GM18867 (cell line): ENCODE measurements around the gene TELO2.

ENCODE experiments used
- ATAC-seq: cut with Tn5 transposase; IDR thresholded peaks from one replicate; pipeline ENCODE4 v1.9.1; 2021; ENCODE audit warnings: mild to moderate bottlenecking, moderate library complexity; ENCODE audit not compliant: unreplicated experiment

Gene TELO2

DNA sequence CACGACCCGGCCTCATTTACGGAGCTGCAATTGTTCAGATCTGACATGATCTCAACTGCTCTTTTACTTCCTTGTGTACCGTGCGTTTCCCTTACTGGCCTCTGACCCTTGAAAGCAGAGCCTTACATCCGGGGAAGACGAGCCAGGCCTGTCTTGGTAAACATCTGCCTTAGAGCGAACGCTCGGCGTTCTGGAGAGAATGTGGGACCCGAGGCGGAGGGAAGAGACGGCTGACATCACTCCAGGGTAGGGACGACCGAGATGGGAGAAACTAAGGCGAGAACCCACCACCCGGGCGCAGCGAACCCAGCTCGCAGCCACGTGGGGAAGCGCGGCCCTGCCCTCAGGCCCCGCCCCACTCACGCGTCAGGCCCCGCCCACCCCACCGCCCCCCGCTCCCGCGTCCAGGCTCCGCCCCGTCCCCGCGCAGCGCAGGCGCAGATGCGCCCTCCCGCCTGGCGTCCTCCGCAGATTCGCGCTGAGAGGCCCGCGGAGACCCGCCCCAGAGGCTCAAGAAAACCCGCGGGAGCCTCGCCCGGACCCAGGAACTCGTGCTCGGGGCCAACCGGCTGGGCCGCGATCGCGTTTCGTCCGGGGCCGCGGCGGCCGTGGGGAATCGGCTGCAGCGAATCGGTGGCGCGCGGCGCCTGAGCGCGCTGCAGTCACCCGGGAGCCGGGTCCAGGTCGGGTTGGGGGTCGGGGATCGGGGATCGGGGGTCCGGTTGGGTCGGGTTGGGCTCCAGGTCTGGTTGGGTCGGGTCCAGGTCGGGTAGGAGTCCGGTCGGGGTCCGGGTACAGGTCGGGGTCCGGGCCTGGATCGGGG lies at the start of gene TELO2:
TSS of gene TELO2 (plus strand) at position 438 of the 823 bp plus-strand sequence. CDS start 922 bp downstream, outside the sequence.
- ATAC-seq, result peak; percentile 59

DNA sequence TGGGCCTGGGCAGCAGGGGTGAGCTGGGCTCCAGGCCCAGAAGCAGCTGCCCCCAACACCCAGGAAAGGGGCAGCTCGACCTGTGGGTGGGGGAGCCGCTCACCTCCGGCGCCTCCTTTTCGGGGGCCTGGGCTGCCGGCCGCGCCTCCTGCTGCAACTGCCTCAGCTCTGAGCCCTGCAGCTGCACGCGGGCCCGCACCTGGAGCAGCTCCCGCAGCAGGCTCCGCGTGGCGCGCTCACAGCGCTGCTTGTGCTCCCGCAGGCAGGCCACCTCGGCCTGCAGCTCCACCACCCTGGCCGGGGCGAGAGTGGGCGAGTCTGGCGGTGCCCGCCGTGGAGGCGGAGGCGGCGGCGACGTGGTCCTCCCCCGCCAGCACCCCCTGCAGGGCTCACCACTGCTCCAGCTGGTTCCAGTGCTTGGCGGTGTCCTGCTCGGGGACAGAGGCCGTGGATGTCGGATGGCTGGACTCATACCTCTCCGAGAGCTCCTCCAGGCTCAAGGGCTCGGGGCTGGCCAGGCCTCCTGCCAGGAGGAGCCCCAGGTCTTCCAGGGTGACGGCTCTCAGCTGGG lies 49.7 kb upstream of the TELO2 start:
- ATAC-seq, result no peak

DNA sequence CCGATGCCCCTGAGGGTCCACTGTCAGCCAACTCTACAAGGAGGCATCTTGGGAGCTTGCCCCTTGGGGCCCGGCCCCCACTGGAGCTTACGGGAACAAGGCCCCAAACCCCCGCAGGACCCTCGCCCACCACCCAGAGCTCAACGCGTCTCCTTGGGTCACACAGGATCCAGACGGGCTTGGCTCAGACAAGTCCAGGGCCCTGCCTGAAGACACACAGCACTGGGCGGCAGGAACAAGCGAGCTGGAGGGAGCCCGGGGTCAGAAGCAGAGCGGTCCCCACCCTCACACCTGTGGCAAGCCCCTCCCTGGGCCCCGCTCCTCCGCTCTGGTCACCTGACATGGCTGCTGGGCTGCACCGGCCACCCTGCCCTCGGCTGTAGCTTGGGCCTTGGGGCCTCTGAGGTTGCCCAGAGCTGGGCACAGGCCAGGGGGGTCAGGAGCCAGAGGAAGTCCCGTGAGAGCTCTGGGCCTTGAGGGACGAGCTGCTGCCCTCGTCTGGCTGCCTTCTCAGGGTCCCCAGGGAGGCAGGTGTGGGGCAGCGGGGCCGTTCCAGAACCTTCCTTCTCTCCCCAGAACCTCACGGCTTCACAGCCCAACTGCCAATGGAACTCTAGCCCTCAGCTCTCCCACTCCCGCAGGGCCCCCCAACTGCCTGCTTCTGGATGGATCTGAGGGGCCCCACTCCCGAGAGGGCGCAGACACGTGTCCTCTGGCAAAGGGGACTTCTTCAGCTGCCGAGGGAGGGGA lies 49.0 kb upstream of the TELO2 start, which contains the start of gene CCDC154:
TSS of gene CCDC154 (minus strand) at position 577 of the 750 bp plus-strand sequence. CDS start at position 343, 234 bp downstream.
- no peak for ATAC-seq

DNA sequence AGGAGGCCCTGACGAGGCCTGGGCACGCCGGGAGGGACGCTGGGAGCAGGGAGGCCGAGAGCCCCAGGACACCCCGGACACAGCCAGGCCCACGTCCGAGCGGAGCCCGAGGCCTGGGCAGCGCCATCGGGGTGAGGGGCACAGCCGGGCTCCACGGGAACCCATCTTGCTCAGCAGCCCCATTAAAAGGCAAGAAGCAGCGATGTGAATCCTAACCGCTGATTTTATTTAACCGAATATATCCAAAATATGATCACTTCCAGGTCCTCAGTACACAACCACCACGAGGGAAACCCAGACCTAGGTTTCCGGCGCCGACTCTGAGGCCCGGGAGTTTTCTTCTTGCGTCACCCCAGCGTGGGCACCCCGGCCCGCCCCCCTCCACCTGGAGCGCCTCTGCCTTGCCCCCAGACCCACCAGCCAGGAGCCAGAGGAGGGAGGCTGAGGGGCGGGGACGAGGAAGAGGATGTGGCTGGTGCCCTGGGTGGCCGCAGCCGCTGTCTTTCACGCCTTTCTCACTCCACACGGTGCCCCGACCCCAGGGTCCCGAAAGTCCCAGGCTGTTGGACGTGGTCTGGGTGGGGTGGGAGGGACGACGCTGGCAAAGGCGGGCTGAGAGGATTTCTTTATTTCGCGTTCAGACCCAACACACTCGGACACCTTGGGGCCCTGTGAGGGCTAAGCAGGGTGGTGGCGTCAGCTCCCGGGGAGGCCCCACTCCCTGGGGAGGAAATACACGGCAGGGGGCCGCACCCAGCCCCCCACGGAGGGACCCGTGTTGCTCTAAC lies 48.2 kb upstream of the TELO2 start:
- ATAC-seq, result no peak

DNA sequence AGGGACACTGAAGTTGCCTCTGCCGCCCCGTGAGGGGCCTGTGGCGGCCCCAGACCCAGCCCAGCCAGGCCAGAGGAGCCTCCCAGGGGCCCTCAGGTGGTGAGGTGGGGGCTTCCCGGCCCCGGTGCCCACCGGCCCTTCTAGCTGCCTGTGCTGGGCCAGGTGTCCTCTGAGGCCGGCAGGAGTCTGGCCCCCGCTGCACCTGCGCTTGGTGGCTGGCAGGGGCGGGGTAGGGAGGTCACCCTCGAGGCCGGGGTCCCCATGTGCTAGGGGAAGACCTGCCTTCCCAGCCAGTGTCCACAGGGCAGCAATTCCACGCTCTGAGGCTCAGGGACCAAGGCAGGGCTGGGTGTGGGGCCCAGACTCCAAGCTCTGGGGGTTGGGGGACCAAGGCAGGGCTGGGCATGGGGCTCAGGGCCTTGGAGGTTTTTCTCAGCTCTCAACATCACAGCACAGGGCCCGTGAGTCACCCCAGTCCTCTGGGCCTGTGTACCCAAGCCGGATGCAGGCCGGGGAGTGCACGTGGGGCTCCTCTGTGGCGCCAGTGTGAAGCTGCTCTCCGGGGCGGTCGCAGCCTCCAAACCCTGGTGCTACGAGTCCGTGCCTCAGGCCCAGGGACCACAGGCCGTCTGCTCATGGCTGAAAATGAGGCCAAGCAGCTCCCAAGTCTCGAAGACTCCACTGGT lies 47.5 kb upstream of the TELO2 start:
- ATAC-seq, result no peak

DNA sequence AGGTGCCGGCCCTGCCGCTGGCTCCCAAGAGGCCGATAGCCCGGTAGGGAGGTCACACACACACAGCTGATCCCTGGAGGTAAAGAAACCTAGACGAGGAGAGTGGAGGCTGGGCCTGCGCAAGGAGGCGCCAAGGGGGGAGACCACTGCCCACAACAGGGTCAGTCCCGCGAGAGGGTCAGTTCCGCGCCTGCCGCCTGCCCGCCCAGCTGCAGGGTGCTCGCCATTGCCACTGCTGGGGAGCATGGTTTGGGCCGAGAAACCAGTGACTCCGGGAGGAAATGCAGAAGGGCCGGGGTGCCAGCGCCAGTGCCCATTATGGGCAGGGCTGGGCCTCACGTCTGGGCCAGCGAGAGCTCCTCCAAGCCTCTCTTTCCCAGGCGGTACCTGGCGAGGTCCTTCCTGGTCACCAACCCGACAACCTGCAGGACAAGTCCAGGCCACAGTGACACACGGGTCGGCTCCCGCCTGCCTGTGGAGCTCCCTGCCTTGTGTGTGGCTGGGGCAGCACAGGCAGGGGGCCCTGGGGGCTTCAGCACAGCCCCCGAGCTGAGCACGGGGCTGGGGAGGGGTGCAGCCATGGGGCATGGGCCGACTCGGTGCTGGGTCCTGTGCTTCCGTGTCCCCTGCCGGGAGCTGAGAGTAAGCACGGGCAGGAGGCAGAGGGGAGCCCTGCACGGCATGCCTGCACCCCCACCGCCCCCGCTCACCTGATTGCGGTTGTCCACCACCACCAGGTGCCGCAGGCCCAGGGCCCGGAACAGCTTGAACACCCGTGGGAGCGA lies 46.7 kb upstream of the TELO2 start:
- ATAC-seq, result no peak

DNA sequence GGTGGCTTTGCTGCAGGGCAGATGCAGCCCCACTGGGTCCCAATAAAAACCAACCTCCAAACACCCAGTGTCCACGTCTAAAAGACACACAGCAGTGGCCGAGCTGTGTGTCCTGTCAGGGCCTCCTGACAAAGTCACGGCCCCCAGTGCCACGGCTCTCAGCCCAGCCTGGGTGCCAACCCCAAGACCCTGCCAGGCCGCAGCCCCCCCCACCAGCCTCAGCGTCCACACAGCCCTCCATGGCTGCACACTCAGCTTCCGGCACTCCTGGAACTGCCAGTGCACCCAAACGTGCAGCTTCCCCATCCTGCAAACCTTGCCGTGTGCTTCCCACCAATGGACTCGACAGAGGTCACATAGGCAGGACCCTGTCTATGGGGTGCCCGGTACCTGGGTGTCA lies 45.2 kb upstream of the TELO2 start:
- ATAC-seq, result no peak

DNA sequence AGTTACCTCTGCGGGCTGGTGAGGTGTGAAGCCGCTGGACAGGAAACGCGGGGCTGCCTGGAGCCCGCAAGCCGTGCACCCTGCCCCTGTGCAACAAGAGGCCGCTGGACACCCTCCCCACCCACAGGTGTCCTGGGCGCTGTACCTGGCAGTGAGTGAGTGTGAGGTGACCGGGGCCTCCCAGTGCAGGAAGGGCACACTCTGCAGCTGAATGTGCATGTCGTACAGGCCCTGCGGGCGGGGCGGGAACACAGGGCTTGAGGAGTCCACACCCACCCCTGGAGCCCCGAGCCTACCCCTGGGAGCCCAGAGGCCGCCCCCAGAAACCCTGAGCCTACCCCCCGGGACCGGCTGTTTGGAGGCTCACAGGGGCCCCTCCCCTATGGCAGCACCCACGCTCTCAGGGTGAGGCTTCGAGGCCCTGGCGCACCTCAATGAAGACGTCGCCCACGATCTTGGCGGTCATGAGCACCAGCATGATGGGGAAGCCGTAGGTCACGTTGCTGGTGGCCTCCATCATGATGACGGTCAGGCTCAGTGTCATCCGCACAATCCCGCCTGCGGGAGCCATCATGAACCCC lies 44.5 kb upstream of the TELO2 start:
- no peak for ATAC-seq

DNA sequence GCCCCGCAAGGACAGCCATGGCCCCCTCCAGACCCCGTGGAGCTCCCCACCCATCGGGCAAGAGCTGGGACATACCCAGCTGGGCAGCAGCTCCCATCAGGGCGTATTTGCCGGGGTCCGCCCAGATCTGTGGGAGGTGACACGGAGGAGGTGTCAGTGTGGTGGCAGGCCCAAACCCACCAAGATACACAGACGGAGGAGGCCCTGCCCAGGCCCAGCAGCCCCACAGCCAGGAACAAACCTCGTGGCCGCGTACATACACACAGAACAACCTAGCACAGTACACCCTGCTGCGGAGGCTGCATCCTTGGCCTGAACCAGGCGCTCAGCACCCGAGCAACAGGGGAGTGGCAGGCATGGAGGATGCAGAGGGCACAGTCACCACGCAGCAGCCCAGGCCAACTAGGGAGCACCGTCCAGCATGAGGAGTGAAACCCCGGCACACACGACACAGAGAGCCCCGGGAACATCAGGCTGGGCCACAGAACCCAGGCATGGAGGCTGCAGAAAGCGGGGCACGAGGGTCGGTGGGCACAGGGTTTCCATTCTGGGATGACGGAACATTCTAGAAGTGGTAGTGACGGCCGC lies 43.9 kb upstream of the TELO2 start:
- no peak for ATAC-seq

DNA sequence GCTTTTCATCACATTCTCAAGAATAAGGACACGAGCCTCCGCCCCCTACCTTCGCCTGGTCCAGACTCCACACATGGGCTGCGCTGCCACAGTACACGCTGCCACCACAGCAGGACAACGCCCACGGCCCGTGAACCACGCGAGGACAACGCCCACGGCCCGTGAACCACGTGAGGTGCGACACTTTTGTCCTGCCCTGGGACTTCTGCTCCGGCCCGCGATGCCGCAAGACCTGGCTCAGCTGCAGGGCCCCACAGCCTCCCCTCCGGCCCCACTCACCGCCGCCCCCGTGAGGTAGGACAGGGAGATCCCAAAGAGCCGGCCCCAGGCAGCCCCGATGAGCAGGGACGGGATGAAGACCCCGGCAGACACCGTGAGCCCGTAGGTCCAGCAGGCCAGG lies 42.9 kb upstream of the TELO2 start:
- no peak for ATAC-seq

DNA sequence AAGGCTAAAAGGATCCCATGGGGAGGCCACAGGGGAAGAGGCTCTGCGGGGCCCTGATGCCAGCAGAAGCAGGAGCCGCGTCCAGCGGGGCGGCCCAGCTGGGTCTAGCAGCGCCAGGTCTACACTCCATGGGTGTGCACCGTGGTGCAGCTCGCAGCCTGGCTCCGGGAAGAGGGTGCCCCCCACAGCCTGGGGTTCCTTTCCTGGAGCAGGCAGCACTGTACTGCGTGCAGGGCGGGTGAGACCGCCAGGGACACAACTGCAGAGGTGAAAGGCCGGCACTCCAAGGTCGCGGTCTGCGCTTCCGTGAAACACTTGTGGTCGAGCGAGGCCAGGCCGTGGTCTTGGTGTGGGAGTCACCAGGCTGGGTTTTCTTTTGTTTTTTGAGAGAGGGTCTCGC lies 42.3 kb upstream of the TELO2 start:
- no peak for ATAC-seq

DNA sequence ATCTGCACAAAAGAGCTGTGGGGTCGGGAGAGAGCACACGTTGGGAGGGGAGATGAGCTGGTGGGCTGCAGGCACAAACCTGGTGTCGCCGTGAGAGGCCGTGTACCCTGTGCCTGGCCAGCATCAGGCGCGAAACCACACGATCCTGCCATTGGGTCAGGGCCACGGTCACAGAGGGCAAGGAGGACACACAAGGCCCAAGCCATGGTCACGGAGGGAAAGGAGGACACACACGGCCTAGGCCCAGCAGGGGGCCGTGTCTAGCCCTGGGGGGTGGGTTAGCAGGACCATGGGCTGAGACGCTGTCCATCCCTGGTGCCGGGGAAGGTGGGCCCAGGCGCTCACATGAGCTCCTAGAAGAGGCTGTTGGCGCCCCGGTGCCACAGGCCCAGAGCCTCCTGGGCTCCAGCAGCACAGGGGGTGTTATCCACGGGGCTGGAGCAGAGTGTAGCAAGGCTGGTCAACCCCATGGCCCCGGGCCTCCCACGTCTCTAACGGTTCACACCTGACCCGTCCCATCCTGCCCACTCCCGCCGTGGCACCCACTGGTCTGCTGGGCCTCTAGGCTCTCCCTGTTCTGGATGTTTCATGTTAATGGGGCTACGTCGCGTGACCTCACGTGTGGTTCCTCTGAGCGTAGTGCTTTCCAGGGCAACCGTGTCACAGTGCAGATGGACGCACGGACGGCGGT lies 41.3 kb upstream of the TELO2 start:
- no peak for ATAC-seq

DNA sequence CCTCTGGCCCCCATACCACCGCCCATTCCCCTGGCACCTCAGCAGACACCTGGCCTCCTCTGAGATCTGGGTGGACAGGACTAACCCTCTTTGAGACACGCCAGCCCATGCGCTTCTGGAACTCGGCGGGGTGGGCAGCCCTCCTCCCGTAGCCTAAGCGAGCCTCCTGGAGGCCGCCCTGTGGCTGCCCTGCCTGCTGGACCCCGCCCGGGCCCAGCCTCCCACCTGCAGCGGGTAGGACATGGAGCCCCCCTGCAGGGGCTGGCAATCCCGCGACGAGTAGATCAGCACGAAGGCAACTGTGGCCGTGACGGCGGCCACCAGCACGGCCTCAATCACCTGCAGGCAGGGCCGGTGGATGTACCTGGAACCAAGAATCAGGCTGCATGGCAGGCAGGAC lies 40.6 kb upstream of the TELO2 start:
- no peak for ATAC-seq

DNA sequence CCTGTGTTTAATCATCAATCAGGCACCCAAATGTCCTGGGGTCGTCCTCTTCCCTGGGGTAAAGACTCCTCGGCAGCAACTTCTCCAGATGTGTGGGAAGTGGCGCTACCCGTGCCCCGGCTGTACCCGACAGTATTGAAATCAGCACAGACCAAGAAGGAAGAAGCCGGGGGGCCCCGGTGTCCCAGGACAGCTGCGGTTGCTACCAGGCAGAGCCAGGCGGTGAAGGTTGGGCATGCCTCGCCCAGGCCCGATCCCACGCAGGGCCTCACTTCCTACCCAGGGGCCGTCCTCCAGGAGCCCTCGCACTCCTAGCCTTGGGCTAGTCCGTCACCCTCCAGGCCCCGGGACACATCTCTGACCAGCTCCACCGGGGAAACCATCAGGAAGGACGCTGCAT lies 39.8 kb upstream of the TELO2 start:
- ATAC-seq, result no peak

DNA sequence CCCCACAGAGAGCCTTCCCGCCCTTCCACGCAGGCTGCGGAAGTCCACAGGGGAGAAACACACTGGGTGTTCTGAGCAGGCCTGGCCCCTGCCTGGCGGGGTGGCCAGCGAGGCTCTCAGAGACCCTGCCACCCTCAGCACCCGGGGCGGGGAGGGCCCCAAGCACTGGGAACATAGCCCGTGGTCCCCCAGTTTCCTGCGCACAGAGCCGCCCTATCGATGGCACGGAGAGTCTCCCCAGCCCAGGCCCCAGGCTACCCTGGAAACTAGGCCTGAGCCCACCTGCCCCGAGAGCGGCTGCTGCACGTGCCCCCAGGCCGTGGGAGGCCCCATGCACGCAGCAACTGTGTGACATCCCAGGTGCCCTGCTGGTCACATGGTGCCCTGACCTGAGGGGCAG lies 38.6 kb upstream of the TELO2 start:
- ATAC-seq, result no peak

DNA sequence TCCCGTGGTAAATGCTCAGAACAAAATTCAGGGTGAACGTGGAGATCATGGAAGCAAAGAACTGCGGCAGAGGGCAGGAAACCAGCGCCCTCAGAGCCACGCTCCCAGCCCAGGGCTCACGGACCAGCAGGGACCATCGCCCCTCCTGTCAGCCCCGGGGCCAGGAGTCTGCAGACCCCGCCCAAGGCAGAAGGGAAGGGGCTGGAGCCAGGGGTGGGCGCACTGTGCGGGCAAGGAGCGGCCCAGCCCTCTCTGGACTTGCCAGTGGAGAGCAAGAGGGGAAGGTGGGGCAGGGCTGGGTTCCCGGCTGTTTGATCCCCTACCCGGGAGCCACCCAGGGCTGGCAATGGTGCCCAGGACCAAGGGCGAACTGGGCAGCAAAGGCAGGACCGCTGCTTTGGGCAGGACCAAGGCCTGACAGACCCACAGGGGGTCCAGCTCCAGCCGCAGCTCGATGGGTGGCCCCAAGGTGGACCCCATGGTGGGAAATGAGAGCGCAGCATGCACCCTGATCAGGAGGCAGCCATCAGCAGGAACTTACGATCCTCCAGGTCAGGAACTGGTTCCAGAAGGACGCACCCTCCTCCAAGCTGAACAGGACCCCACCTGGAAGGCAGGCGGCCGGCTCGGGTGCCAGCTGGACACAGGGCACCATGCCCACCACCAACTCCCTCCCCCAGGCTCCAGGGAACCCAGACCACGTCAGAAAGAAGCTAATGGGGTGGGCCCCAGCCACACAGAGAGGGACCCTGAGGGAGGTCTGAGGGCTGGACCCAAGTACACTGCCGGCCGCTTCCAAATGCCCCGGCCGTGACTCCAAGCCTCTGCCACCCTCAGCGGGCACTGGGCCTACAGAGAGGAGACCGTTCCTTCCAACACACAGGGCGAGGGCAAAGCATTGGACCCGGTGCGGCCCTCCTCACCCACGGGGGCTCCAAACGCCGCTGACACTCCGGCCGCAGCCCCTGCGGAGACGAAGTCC lies 37.7 kb upstream of the TELO2 start:
- no peak for ATAC-seq

DNA sequence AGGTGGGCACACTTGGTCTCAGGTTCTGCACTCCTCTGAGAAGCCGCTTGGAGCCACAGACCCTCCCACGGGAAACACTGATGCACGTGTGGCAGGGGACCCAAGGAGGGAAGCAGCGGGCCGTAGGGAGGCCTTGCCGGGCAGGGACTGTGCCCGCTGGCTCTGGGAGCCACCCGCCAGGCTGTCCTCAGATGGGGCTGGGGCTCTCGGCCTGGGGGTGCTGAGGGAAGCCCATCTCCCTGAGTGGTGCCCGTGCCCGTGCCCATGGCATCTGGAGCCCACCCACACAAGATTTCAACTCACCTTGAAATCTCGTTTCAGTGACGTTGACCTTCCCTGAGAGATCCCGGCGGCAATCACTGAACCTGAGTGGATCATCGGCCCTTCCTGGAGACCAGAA lies 36.2 kb upstream of the TELO2 start:
- no peak for ATAC-seq
